GM12878 (cell line): Measurements from ENCODE around the gene EHD1.

Experiments
- MYC ChIP-seq: IDR thresholded peaks from 2 replicates; pipeline ENCODE4 v1.6.1; 2011; ENCODE audit warnings: mild to moderate bottlenecking, low read length, moderate library complexity, inconsistent platforms; ENCODE audit not compliant: insufficient read depth, insufficient replicate concordance, insufficient read length, severe bottlenecking
- TF ChIP-seq, protein P1 (sequence below): fragments of 450-650 bp; IDR thresholded peaks from 2 replicates; pipeline ENCODE4 v1.6.1; 2017; ENCODE audit warnings: mild to moderate bottlenecking, moderate library complexity

DNA sequence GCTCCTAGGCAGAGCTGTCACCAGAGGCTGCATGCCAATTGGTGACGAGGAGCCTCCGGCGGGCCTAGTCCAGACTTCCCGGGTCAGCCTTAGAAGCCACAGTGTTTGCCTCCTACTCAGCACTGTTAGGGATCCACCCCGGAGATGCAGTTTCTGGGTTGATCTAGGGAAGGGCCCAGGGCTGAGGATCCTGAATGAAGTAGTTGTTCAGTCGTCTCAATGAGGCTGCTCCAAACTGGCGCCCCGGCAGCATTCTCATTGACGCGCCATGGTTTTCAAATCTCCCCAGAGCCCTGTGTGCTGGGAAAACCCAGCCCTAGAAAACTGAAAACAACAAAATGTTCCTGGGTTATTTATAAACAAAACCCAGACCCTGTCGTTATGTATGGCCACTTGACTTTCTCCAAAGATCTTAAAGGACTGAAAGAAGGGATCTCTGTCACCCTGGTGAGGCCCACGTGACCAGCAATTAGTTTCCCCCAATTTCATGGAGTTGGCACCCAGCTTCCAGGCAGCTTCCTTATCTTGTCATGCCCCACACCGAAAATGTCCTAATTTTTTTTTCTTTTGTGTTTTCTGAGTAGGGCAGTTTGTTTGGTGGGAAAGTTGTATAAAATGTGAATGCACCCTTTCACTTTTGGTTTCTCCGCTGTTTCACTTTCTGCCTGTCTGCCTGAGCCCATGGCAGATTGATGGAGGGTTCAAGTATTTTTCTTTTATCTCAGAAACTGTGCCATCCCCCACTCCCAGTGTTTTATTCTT, 2.0 kb upstream of the EHD1 start:
- no peak for TF ChIP-seq MYC
- TF ChIP-seq, protein P1, sequence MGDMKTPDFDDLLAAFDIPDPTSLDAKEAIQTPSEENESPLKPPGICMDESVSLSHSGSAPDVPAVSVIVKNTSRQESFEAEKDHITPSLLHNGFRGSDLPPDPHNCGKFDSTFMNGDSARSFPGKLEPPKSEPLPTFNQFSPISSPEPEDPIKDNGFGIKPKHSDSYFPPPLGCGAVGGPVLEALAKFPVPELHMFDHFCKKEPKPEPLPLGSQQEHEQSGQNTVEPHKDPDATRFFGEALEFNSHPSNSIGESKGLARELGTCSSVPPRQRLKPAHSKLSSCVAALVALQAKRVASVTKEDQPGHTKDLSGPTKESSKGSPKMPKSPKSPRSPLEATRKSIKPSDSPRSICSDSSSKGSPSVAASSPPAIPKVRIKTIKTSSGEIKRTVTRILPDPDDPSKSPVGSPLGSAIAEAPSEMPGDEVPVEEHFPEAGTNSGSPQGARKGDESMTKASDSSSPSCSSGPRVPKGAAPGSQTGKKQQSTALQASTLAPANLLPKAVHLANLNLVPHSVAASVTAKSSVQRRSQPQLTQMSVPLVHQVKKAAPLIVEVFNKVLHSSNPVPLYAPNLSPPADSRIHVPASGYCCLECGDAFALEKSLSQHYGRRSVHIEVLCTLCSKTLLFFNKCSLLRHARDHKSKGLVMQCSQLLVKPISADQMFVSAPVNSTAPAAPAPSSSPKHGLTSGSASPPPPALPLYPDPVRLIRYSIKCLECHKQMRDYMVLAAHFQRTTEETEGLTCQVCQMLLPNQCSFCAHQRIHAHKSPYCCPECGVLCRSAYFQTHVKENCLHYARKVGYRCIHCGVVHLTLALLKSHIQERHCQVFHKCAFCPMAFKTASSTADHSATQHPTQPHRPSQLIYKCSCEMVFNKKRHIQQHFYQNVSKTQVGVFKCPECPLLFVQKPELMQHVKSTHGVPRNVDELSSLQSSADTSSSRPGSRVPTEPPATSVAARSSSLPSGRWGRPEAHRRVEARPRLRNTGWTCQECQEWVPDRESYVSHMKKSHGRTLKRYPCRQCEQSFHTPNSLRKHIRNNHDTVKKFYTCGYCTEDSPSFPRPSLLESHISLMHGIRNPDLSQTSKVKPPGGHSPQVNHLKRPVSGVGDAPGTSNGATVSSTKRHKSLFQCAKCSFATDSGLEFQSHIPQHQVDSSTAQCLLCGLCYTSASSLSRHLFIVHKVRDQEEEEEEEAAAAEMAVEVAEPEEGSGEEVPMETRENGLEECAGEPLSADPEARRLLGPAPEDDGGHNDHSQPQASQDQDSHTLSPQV: no peak
